B cell (primary cell): ENCODE results near the gene AKAP8. TPM values are rescaled to one million over a fixed set of nuclear protein-coding genes. Genes with fewer than 3 reads are reported as not detected.

Experiments used
- ATAC-seq: fragments of 200-7000 bp; cut with Tn5 transposase; one replicate; pipeline ENCODE4 v1.10.0; 2021; ENCODE audit warnings: low read depth, mild to moderate bottlenecking, moderate number of reproducible peaks, moderate library complexity
- CTCF ChIA-PET: fragments of 350-600 bp; sonication (Branson Sonifier 250); formaldehyde crosslinking; loops from one replicate; lab custom pipeline; 2021; ENCODE audit warnings: antibody characterized with exemption, inconsistent platforms; lab: Charles Lee
- POLR2A ChIA-PET: fragments of 350-600 bp; sonication (Branson Sonifier 250); formaldehyde crosslinking; loops from one replicate; lab custom pipeline; 2021; ENCODE audit warnings: antibody characterized with exemption; lab: Charles Lee
- DNase-seq: peaks from one replicate; pipeline ENCODE4 v3.0.0; 2013
- H2AFZ ChIP-seq: 2 replicates; pipeline ENCODE4 v1.6.1; 2012; ENCODE audit warnings: mild to moderate bottlenecking, low read depth, low read length; ENCODE audit not compliant: insufficient read depth, poor library complexity, severe bottlenecking
- H3K27ac ChIP-seq, 2 donors: 1 replicate in 1 of 2; 2 replicates in 1 of 2; pipeline ENCODE4 v1.5.1; 2012 to 2013; ENCODE audit warnings: low read length in 2 of 2, mild to moderate bottlenecking in 2 of 2, moderate library complexity in 1 of 2
- H3K27me3 ChIP-seq, 4 experiments: fragments of 200-600 bp in 1 of 4; sonication (generic) in 1 of 4; replicated peaks in 1 of 4; 1 replicate in 2 of 4; 2 replicates in 2 of 4; pipeline versions ENCODE4 v1.6.1 to v1.7.0; 2013 to 2016; ENCODE audit warnings: low read length in 3 of 4, mild to moderate bottlenecking in 2 of 4, mixed read lengths in 1 of 4, moderate library complexity in 1 of 4; ENCODE audit not compliant: insufficient read depth in 4 of 4, control insufficient read depth in 3 of 4; ENCODE audit errors: control extremely low read depth in 1 of 4
- H3K36me3 ChIP-seq, 2 experiments: replicated peaks in 1 of 2; 1 replicate in 1 of 2; 2 replicates in 1 of 2; pipeline versions ENCODE4 v1.6.1 to v1.7.1; 2013; ENCODE audit warnings: low read length in 1 of 2; ENCODE audit not compliant: insufficient read depth in 2 of 2, control insufficient read depth in 1 of 2; ENCODE audit errors: control extremely low read depth in 1 of 2, extremely low read depth in 1 of 2
- H3K4me1 ChIP-seq, 2 donors: fragments of 200-600 bp in 1 of 2; sonication (generic) in 1 of 2; 1 replicate in 1 of 2; 2 replicates in 1 of 2; pipeline versions ENCODE4 v1.5.1 to v1.6.1; 2013 to 2017; ENCODE audit warnings: low read length in 2 of 2; ENCODE audit not compliant: control insufficient read depth in 2 of 2, insufficient read depth in 2 of 2
- H3K4me2 ChIP-seq: replicated peaks from 2 replicates; pipeline ENCODE3; 2012; ENCODE audit warnings: mild to moderate bottlenecking, low read depth, low read length; ENCODE audit not compliant: poor library complexity, severe bottlenecking
- H3K4me3 ChIP-seq, 5 experiments: fragments of 200-600 bp in 1 of 5; sonication (generic) in 1 of 5; 1 replicate in 3 of 5; 2 replicates in 2 of 5; pipeline versions ENCODE4 v1.5.1 to v1.7.0; 2011 to 2016; ENCODE audit warnings: low read length in 4 of 5, mild to moderate bottlenecking in 4 of 5, low read depth in 2 of 5, control low read depth in 1 of 5, moderate library complexity in 1 of 5; ENCODE audit not compliant: insufficient read depth in 1 of 5; ENCODE audit errors: control extremely low read depth in 1 of 5, extremely low read depth in 1 of 5
- H3K79me2 ChIP-seq: fragments of 200-600 bp; sonication (generic); one replicate; pipeline ENCODE4 v1.6.0; 2016; ENCODE audit warnings: low read length; ENCODE audit not compliant: control insufficient read depth, insufficient read depth
- H3K9ac ChIP-seq: fragments of 200-600 bp; sonication (generic); 2 replicates; pipeline ENCODE4 v1.6.1; 2017; ENCODE audit warnings: mild to moderate bottlenecking, low read length, moderate library complexity
- H3K9me3 ChIP-seq, 3 donors: one replicate each; pipeline versions ENCODE4 v1.6.1 to v1.7.1; 2013; ENCODE audit warnings: low read length in 2 of 3; ENCODE audit not compliant: control insufficient read depth in 2 of 3, insufficient read depth in 1 of 3; ENCODE audit errors: control extremely low read depth in 1 of 3
- H4K20me1 ChIP-seq: 2 replicates; pipeline ENCODE4 v1.6.0; 2012; ENCODE audit warnings: mild to moderate bottlenecking, low read length; ENCODE audit not compliant: insufficient read depth, control insufficient read depth, poor library complexity, severe bottlenecking
- H3K27ac Mint-ChIP-seq: one replicate; pipeline ENCODE4 v1.8.0; 2021; ENCODE audit warnings: mixed read lengths
- H3K27me3 Mint-ChIP-seq: one replicate; pipeline ENCODE4 v1.8.0; 2021; ENCODE audit warnings: mixed read lengths
- H3K4me1 Mint-ChIP-seq: one replicate; pipeline ENCODE4 v1.8.0; 2021; ENCODE audit warnings: mixed read lengths
- H3K4me3 Mint-ChIP-seq: one replicate; pipeline ENCODE4 v1.8.0; 2021; ENCODE audit warnings: mixed read lengths
- H3K9me3 Mint-ChIP-seq: one replicate; pipeline ENCODE4 v1.8.0; 2022; ENCODE audit warnings: mixed read lengths; ENCODE audit not compliant: insufficient read depth
- EZH2 ChIP-seq: IDR thresholded peaks from 2 replicates; pipeline ENCODE4 v1.6.1; 2012; ENCODE audit warnings: borderline replicate concordance, low read depth, mild to moderate bottlenecking, moderate library complexity, low read length; ENCODE audit not compliant: insufficient read depth, poor library complexity, severe bottlenecking
- WGBS: methylation state at CpG from one replicate; pipeline ENCODE4 v1.1.5; 2013; ENCODE audit warnings: missing lambda C conversion rate; ENCODE audit not compliant: insufficient coverage; 5-methylcytosine and 5-hydroxymethylcytosine counted together
- intact Hi-C: fragments of 100-400 bp; cut with micrococcal nuclease; formaldehyde crosslinking; loops from one replicate; pipeline ENCODE4 v1.10.0; 2022
- polyA plus RNA-seq: library from polyadenylated mRNA; depleted of rRNA; stranded (reverse); fragments of >200 nt; gene quantifications from 2 replicates; pipeline ENCODE4 v1.2.3, GENCODE V29; 2012
- total RNA-seq, 2 donors: library from RNA; stranded (reverse); fragments of 120-200 nt in 1 of 2; gene quantifications; 1 replicate in 1 of 2; 2 replicates in 1 of 2; pipeline versions ENCODE4 v1.2.3 to v1.2.4, GENCODE V29; 2013 to 2022
- TF ChIP-seq, protein P1 (sequence below): fragments of 200-600 bp; IDR thresholded peaks from one replicate; pipeline ENCODE4 v1.8.0; 2022; ENCODE audit warnings: antibody characterized with exemption, mild to moderate bottlenecking

Gene AKAP8
- total and polyA plus RNA-seq, 2 donors (not counting 1 experiment from before 2014, with no cell fraction given): 30.0 to 84.8 TPM

DNA sequence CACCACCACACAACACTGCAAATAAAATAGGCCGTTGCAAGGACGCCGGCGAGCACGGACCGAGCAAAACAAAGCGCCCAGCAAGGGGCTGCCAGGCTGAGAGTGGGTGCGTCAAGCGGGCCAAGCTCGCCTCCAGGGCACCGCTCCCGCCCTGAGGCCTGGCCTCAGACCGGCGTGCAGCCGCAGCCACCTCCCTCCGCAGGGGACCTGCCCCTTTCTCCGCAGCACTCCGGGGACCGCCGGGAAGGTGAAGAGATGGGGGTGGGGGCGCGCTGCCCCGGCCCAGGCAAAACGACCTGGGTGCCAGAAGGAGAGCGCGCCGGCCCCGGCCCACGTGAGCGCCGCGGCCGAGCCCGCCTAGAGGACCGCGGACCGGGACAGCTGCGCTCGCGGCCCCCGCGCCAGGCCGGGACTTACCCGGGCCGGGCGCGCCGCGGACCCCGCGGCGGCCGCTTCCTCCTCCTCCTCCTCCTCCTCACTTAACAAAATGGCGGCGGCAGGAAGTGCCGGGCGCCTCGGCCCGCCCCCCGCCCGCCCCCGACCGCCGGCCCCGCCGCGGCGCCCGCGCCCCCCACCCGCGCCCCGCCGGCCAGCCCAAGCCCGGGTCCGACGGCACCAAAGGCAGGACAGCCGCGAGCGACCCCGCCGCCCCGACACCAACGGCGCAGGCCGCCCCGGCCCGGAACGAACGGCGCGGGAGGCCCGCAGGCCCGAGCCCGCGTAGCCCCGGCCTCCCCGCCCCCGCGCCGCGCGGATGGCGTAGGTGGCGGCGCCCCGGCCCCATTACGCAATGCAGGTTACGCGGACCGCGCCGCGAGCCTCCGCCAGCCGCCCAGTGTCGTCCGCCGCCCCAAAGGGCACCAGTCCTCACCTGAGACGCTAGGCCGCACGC, 47.9 kb downstream of the AKAP8 start:
- H3K27ac ChIP-seq: peak overlapping the region; percentile 82 to 90
- Mint-ChIP-seq H3K9me3 (no peaks in the 10 kb centered on the region), H3K4me1 (peaks cover 60% of the 10 kb centered on the region), H3K4me3 (peak overlapping the region; percentile 97), H3K27me3 (no peaks in the 10 kb centered on the region), H3K27ac (peak overlapping the region; percentile 96)
- intact Hi-C loops: loop anchor here (1.0 to 5.0 kb wide), 4 partner anchors 48 to 204 kb away; partner anchors contain the start of gene AKAP8
- DNase-seq (peak; percentile 83), ATAC-seq (peak; percentile 54)
- POLR2A ChIA-PET: interaction anchor here (0.6 to 2.8 kb wide), 5 partner anchors 14 to 1017 kb away, joined by 3 to 58 read pairs (median 3); partner anchors contain the start of gene AKAP8
- CTCF ChIA-PET: interaction anchor here (2.6 kb wide), 2 partner anchors 43 to 48 kb away, joined by 14 to 17 read pairs; partner anchors contain the start of gene AKAP8
- peak overlapping the region; percentile 76 for H3K9ac ChIP-seq
- under 1% methylated on average over 115 of the region's 122 CpGs for WGBS
- H2AFZ ChIP-seq: no peak overlapping the region
- H3K4me3 ChIP-seq: peak overlapping the region; percentile 78 to 93 (median 85)
- no peaks in the 10 kb centered on the region for H3K27me3 ChIP-seq
- H4K20me1 ChIP-seq: peaks cover 43% of the 10 kb centered on the region
- peaks cover 50 to 70% of the 10 kb centered on the region in 2 donors for H3K4me1 ChIP-seq
- TF ChIP-seq, protein P1, sequence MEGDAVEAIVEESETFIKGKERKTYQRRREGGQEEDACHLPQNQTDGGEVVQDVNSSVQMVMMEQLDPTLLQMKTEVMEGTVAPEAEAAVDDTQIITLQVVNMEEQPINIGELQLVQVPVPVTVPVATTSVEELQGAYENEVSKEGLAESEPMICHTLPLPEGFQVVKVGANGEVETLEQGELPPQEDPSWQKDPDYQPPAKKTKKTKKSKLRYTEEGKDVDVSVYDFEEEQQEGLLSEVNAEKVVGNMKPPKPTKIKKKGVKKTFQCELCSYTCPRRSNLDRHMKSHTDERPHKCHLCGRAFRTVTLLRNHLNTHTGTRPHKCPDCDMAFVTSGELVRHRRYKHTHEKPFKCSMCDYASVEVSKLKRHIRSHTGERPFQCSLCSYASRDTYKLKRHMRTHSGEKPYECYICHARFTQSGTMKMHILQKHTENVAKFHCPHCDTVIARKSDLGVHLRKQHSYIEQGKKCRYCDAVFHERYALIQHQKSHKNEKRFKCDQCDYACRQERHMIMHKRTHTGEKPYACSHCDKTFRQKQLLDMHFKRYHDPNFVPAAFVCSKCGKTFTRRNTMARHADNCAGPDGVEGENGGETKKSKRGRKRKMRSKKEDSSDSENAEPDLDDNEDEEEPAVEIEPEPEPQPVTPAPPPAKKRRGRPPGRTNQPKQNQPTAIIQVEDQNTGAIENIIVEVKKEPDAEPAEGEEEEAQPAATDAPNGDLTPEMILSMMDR: no peak
- no peak for TF ChIP-seq EZH2
- peaks cover 0 to 3% (median 0%) of the 10 kb centered on the region in 3 donors for H3K9me3 ChIP-seq
- H3K79me2 ChIP-seq: peaks cover 85% of the 10 kb centered on the region
- H3K36me3 ChIP-seq: peaks cover 0 to 2% of the 10 kb centered on the region in 2 experiments
- H3K4me2 ChIP-seq: peak overlapping the region; percentile 88
